ENCODE data around the gene P3H2.

Gene P3H2

DNA sequence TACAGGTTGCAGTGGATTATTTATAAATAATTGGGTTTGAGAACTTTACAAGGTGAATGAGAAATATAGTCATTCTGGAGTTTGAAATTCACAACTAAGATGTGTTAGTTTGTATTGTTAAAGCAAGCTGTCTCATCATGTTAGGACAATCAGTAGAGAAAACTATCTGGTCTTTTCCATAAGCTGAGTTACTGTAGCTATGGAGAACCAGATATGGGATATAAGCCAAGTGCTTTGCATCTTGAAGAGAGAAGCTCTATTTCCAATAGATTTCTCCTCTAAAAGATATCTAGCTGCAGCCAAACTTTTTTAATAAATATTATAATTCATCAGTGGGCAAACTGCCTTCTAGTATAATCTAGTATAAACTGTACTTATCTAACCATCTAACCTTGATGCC, 11.3 kb downstream of the P3H2 start:
- H3K36me3 ChIP-seq (ENCODE audit: control insufficient read depth, insufficient read depth, low read length): peaks cover 9% of the 10 kb centered on the region
- no peak overlapping the region for H3K4me3 ChIP-seq (ENCODE audit: extremely low read depth, insufficient read depth, low read length, poor library complexity, severe bottlenecking)
- H3K9me3 ChIP-seq (ENCODE audit: control insufficient read depth, low read length): no peaks in the 10 kb centered on the region
- H3K27ac ChIP-seq (ENCODE audit: low read depth, low read length, severe bottlenecking): peak overlapping the region; percentile 76
- H3K4me1 ChIP-seq (ENCODE audit: control insufficient read depth, insufficient read depth, low read length, poor library complexity, severe bottlenecking): peaks cover 14% of the 10 kb centered on the region

DNA sequence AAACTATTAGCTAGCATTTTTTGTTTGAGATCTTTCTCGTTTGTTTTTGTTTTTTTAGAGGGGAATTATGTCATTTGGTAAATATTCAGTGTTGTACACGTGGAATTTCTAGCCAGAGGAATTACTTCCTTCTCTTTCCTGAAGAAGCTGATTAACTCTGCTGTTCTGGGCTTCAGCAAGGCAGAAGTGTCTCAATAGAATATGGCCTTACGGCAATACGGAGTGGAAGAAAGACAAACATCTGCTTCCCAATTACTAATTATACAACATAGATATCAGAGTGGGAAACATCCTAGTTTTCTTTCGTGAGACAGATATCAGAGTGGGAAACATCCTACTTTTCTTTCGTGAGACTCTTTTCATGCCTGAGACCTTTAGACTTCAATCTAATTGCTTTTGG, 11.9 kb downstream of the P3H2 start:
- 78 to 84% methylated on average over 3 to 6 of the region's 6 CpGs for WGBS, 2 experiments (ENCODE audit: insufficient coverage in 2 of 2)
- Histone ChIP-seq H3K27ac (ENCODE audit: low read depth, low read length, severe bottlenecking) (peak overlapping the region; percentile 76), H3K4me3 (ENCODE audit: extremely low read depth, insufficient read depth, low read length, poor library complexity, severe bottlenecking) (no peak overlapping the region), H3K9me3 (ENCODE audit: control insufficient read depth, low read length) (no peaks in the 10 kb centered on the region), H3K4me1 (ENCODE audit: control insufficient read depth, insufficient read depth, low read length, poor library complexity, severe bottlenecking) (peaks cover 14% of the 10 kb centered on the region), H3K36me3 (ENCODE audit: control insufficient read depth, insufficient read depth, low read length) (peaks cover 9% of the 10 kb centered on the region)

- Histone ChIP-seq H3K9me3 (ENCODE audit: control insufficient read depth, low read length) (no peaks in the 10 kb centered on the region), H3K4me1 (ENCODE audit: control insufficient read depth, insufficient read depth, low read length, poor library complexity, severe bottlenecking) (peaks cover 36% of the 10 kb centered on the region), H3K4me3 (ENCODE audit: extremely low read depth, insufficient read depth, low read length, poor library complexity, severe bottlenecking) (no peak overlapping the region), H3K27ac (ENCODE audit: low read depth, low read length, severe bottlenecking) (no peak overlapping the region), H3K36me3 (ENCODE audit: control insufficient read depth, insufficient read depth, low read length) (no peaks in the 10 kb centered on the region)
- WGBS, 2 experiments (ENCODE audit: insufficient coverage in 2 of 2): 80% methylated on average over 1 of the region's 1 CpG; no CpG with 5 or more reads in 1 of the 2 experiments
These were observed 14.8 kb downstream of the P3H2 start for GRCh38 chr3:190105876-190106275.

DNA sequence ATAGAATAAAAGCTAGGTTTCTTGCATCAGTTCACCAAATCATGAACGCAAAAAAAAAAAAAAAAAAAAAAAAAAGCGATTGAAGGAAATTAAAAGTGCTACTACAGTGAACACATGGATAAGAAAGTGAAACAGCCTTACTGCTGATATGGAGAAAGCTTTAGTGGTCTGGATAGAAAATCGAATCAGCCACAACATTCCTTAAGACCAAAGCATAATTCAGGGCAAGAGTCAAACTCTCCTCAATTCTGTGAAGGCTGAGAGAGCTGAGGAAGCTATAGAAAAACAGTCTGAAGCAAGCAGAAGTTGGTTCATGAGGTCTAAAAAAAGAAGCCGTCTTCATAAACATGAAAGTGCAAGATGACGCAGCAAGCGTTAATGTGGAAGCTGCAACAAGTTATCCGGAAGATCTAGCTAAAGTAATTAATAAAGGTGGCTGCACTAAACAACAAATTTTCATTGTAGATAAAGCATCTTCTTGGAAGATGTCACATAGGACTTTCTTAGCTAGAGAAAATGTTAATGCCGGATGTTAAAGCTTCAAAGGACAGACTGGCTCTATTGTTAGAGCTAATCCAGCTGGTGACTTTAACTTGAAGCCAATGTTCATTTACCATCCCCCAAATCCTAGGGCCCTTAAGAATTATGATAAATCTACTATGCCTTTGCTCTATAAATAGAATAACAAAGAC, 19.2 kb downstream of the P3H2 start:
- Histone ChIP-seq H3K4me3 (ENCODE audit: extremely low read depth, insufficient read depth, low read length, poor library complexity, severe bottlenecking) (no peak overlapping the region), H3K9me3 (ENCODE audit: control insufficient read depth, low read length) (no peaks in the 10 kb centered on the region), H3K36me3 (ENCODE audit: control insufficient read depth, insufficient read depth, low read length) (no peaks in the 10 kb centered on the region), H3K4me1 (ENCODE audit: control insufficient read depth, insufficient read depth, low read length, poor library complexity, severe bottlenecking) (peaks cover 56% of the 10 kb centered on the region), H3K27ac (ENCODE audit: low read depth, low read length, severe bottlenecking) (peak overlapping the region; percentile 87)
- 67 to 71% methylated on average over 1 to 3 of the region's 8 CpGs for WGBS, 2 experiments (ENCODE audit: insufficient coverage in 2 of 2)

DNA sequence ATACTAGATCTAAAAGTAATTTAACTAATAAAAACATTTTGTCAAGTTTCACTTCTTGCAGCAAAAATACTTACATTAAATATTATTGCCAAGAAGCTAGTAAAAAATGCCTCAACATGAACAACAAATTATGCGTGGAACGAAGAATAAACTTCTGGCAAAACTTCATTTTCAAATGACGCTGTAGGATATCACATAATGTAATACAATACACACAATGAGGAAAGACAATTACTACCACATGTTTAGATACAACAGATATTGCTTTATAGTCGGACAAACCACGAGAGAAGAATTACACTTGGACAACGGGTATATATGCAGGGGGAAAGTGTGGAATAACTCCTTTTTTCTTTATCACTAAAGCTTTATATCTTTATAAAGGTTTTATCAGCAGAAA, 21.6 kb downstream of the P3H2 start:
- WGBS, 2 experiments (ENCODE audit: insufficient coverage in 2 of 2): no CpG with 5 or more reads among the region's 6 CpGs
- no peak overlapping the region for H3K4me3 ChIP-seq (ENCODE audit: extremely low read depth, insufficient read depth, low read length, poor library complexity, severe bottlenecking)
- no peaks in the 10 kb centered on the region for H3K9me3 ChIP-seq (ENCODE audit: control insufficient read depth, low read length)
- H3K4me1 ChIP-seq (ENCODE audit: control insufficient read depth, insufficient read depth, low read length, poor library complexity, severe bottlenecking): peaks cover 57% of the 10 kb centered on the region
- H3K27ac ChIP-seq (ENCODE audit: low read depth, low read length, severe bottlenecking): no peak overlapping the region
- no peaks in the 10 kb centered on the region for H3K36me3 ChIP-seq (ENCODE audit: control insufficient read depth, insufficient read depth, low read length)

DNA sequence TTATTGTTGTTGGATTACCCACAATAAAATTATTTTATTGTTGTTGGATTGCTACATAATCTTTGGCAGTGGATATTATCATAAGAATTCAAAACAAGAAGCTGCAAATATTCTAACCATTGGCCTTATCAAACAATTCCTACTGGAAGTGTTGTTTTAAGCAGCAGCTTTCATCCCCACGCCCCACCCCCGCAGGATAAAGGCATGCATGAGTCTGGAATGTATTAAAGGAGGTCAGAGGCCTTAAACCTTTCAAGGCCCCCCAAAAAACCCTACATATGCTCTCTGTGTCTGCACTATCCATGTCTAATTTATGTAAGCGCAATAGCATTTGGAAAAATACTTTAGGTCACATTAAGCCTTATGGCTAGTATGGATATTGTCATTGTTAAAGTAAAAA, 23.1 kb downstream of the P3H2 start:
- Histone ChIP-seq H3K4me1 (ENCODE audit: control insufficient read depth, insufficient read depth, low read length, poor library complexity, severe bottlenecking) (peaks cover 60% of the 10 kb centered on the region), H3K9me3 (ENCODE audit: control insufficient read depth, low read length) (no peaks in the 10 kb centered on the region), H3K36me3 (ENCODE audit: control insufficient read depth, insufficient read depth, low read length) (no peaks in the 10 kb centered on the region), H3K27ac (ENCODE audit: low read depth, low read length, severe bottlenecking) (peak overlapping the region; percentile 47), H3K4me3 (ENCODE audit: extremely low read depth, insufficient read depth, low read length, poor library complexity, severe bottlenecking) (no peak overlapping the region)
- WGBS, 2 experiments (ENCODE audit: insufficient coverage in 2 of 2): 60% methylated on average over 1 of the region's 3 CpGs; no CpG with 5 or more reads in 1 of the 2 experiments

DNA sequence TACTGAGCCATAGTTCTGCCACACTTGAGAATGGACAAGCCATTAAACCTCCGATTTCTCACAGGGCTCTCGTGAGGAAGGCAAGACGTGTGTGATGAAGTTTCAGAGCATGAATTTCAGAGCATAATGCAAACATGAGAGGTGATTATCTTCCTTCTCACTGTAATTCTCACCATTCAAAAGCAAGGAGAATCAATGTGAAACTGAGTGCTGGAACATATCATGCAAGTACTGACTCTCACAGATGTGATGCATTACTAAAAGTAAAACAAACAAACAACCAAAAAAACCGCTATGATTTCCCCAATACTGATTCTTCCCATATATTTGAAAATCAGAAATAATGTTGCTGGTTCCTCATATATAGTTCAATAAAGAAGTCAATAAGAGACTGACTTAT, 23.7 kb downstream of the P3H2 start:
- H3K36me3 ChIP-seq (ENCODE audit: control insufficient read depth, insufficient read depth, low read length): no peaks in the 10 kb centered on the region

DNA sequence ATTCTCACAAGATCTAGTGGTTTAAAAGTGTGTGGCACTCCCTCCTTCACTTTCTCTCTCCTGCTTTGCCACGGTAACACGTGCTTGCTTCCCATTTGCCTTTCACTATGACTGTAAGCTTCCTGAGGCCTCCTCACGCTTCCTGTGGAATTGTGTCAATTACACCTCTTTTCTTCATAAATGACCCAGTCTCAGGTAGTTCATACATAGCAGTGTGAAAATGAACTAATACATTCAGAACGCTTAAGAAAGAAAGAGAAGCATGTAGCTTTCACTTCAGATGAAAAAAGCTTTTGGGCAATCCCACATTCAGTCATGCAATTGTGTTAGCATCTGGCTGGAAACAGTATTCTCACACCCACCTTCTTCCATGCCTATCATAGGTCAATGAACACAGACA, 24.4 kb downstream of the P3H2 start:
- Histone ChIP-seq H3K4me3 (ENCODE audit: extremely low read depth, insufficient read depth, low read length, poor library complexity, severe bottlenecking) (no peak overlapping the region), H3K27ac (ENCODE audit: low read depth, low read length, severe bottlenecking) (no peak overlapping the region), H3K4me1 (ENCODE audit: control insufficient read depth, insufficient read depth, low read length, poor library complexity, severe bottlenecking) (peaks cover 57% of the 10 kb centered on the region), H3K9me3 (ENCODE audit: control insufficient read depth, low read length) (no peaks in the 10 kb centered on the region), H3K36me3 (ENCODE audit: control insufficient read depth, insufficient read depth, low read length) (no peaks in the 10 kb centered on the region)
- WGBS, 2 experiments (ENCODE audit: insufficient coverage in 2 of 2): 100% methylated on average over 1 to 2 of the region's 4 CpGs

More for the DNA sequence above, 23.7 kb downstream of the P3H2 start:
- H3K27ac ChIP-seq (ENCODE audit: low read depth, low read length, severe bottlenecking): no peak overlapping the region
- 100% methylated on average over 2 of the region's 4 CpGs; no CpG with 5 or more reads in 1 of the 2 experiments for whole genome bisulfite sequencing, 2 experiments (ENCODE audit: insufficient coverage in 2 of 2)
- H3K4me1 ChIP-seq (ENCODE audit: control insufficient read depth, insufficient read depth, low read length, poor library complexity, severe bottlenecking): peaks cover 60% of the 10 kb centered on the region
- no peaks in the 10 kb centered on the region for H3K9me3 ChIP-seq (ENCODE audit: control insufficient read depth, low read length)
- H3K4me3 ChIP-seq (ENCODE audit: extremely low read depth, insufficient read depth, low read length, poor library complexity, severe bottlenecking): no peak overlapping the region

DNA sequence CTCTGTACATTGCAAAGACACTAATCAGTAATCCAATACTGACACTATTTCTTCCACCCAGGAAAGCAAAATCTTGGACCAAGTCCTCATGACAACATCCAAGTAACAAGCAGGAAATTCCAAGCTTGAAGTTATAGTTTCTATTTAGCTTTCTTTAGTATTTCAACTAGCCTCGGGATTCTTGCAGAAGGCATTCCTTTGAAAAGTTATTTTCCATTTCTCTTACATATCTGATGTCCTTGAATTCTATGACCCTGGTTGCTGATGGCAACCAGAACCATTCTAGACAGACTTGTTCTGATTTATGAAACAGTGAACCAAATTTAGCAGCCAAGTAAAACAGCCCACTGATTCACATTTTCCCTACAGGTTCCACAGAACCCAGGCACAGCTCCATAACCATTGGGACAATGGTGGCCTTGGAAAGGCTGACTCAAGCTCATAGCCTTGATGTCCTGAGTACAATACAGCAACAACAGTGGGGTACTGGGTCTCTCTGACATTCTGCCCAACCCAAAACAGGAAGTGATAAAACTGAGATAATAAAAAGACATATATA, 26.5 kb downstream of the P3H2 start:
- Histone ChIP-seq H3K4me3 (ENCODE audit: extremely low read depth, insufficient read depth, low read length, poor library complexity, severe bottlenecking) (no peak overlapping the region), H3K9me3 (ENCODE audit: control insufficient read depth, low read length) (no peaks in the 10 kb centered on the region), H3K27ac (ENCODE audit: low read depth, low read length, severe bottlenecking) (no peak overlapping the region), H3K36me3 (ENCODE audit: control insufficient read depth, insufficient read depth, low read length) (no peaks in the 10 kb centered on the region), H3K4me1 (ENCODE audit: control insufficient read depth, insufficient read depth, low read length, poor library complexity, severe bottlenecking) (peaks cover 46% of the 10 kb centered on the region)
- WGBS, 2 experiments (ENCODE audit: insufficient coverage in 2 of 2): no CpG with 5 or more reads among the region's 1 CpG

DNA sequence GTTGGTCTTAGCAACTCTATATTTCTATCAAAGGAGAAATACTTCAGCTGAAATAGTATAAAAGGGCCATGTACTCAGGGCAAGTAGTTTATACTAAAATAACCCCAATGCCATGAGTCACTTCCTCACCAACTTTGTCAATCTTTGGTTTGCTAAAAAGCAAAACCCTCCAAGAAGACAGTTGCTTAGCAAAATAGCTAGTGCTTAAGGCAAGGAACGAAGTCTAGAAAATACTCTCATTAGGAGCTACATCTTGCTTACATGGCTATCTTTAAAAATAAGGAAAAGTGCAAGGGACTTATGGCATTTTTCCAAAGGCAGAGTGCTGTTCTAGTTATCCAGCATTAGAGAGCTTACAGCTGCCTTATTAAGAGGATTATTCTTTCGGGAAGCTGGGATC, 28.4 kb downstream of the P3H2 start:
- Histone ChIP-seq H3K4me1 (ENCODE audit: control insufficient read depth, insufficient read depth, low read length, poor library complexity, severe bottlenecking) (peaks cover 27% of the 10 kb centered on the region), H3K27ac (ENCODE audit: low read depth, low read length, severe bottlenecking) (peak overlapping the region; percentile 76), H3K9me3 (ENCODE audit: control insufficient read depth, low read length) (no peaks in the 10 kb centered on the region), H3K36me3 (ENCODE audit: control insufficient read depth, insufficient read depth, low read length) (no peaks in the 10 kb centered on the region), H3K4me3 (ENCODE audit: extremely low read depth, insufficient read depth, low read length, poor library complexity, severe bottlenecking) (no peak overlapping the region)
- whole genome bisulfite sequencing, 2 experiments (ENCODE audit: insufficient coverage in 2 of 2): 88% methylated on average over 1 of the region's 2 CpGs

- WGBS, 2 experiments (ENCODE audit: insufficient coverage in 2 of 2): 95 to 100% methylated on average over 1 to 2 of the region's 4 CpGs
- H3K36me3 ChIP-seq (ENCODE audit: control insufficient read depth, insufficient read depth, low read length): no peaks in the 10 kb centered on the region
- H3K4me3 ChIP-seq (ENCODE audit: extremely low read depth, insufficient read depth, low read length, poor library complexity, severe bottlenecking): no peak overlapping the region
- H3K27ac ChIP-seq (ENCODE audit: low read depth, low read length, severe bottlenecking): peak overlapping the region; percentile 25
- no peaks in the 10 kb centered on the region for H3K9me3 ChIP-seq (ENCODE audit: control insufficient read depth, low read length)
- H3K4me1 ChIP-seq (ENCODE audit: control insufficient read depth, insufficient read depth, low read length, poor library complexity, severe bottlenecking): peaks cover 35% of the 10 kb centered on the region
These were observed 31.0 kb downstream of the P3H2 start for GRCh38 chr3:190089711-190090110.

Data from mesodermal cell (in vitro differentiated cells).